ENCODE data around the gene STAT5B.

Gene STAT5B

DNA sequence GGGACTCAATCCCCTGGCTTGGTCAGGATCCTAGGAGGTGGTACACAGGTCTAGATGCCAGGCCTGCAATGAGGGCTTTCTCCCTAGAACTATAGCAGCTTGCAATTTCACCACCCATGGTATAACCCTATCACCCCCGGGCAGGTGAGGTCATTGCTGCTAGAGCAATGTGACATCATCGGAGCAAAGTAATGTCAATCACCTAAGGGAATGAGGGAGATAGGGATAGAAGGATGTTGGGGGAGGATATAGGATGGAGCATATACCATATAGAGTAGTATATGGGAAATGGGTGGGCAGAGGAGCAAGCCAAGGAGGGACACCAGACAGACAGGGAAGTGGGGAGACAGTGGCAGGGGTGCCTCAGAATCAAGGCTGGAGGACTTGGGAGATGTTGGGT, 98.5 kb downstream of the STAT5B start:
- no peak for DNase-seq

DNA sequence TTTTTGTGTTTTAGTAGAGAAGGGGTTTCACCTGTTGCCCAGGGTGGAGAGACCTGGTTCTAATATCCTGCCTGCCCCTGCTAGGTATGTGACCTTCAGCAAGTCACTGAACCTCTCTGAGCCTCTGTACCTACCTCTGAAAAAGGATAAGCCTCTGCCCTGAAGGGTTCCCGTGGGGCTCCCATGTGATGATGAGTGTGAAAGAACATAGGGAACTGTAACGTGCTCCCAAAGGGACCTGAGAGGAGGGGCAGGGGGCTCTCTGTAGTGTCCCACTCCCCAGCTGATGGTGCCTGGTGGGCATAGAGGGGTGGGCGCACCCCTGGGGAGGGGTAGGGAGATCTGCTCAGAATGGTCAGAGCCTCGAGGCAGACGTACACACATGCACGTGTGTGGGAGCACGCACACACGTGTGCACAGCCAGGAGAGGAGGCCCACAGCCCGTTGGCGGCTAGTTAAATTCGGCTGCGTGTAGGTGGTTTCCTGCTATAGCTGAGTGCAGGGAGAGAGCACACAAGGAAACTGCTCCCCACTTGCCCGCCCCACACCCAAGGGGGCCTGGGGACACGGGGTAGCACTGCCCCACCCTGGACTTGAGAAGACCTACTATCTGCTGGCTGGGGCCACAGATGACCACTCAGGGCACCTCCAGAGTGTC, 101.9 kb downstream of the STAT5B start:
- DNase-seq: no peak

DNA sequence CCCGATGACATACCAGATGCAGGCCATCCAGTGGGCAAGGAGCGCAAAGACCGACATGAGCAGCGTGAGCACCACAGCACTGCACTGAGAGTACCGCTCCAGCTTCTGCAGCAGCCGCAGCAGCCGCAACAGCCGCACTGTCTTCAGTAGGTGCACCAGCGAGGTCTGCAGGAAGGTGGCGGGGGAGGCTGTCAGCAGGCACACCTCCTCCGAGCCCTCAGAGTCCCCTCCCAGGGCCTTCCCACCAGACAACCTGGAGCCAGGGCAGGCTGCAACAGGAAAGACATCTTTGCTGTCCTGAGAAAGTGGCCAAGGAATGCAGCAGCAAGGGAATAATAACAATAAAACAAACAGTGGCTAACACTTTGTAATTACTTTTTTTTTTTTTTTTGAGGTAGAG, 104.4 kb downstream of the STAT5B start:
- no peak for DNase-seq

DNA sequence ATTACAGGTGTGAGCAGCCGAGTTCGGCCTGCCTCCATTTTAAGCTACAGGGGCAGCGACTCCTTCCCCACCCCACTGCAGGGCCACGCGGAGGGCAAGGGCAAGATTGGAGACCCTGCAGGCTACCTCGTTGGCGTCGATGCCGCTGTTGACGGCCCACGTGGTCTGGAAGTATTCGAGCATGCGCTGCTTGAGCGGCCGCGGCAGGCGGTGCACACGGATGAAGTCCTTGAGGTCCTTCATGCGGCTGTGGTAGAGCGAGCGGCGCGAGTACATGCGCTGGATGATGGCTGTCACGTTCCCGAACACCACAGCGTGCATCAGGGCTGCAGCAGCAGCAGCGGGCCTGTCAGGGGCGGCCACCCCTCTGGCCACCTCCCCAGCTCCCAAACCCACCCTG, 106.8 kb downstream of the STAT5B start:
- no peak for DNase-seq

DNA sequence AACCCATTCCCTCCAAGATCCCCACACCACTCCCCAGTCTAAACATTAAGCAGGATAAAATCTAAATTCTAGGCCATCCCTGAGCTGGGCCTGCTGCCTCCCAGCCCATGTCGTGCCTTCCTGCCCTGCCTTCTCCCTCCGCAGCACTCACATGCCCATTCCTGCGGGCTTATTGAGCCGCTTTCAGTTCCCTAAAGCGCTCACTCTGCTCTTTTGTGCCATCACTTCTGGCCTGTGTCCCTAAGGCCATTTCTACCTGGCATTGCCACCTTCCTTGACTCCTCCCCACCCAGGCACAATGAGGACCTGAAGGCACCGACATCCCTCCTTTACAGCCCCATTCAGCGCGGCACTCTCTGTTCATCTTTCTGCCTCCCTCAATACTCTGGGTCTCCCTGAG, 108.4 kb downstream of the STAT5B start:
- DNase-seq: no peak

DNA sequence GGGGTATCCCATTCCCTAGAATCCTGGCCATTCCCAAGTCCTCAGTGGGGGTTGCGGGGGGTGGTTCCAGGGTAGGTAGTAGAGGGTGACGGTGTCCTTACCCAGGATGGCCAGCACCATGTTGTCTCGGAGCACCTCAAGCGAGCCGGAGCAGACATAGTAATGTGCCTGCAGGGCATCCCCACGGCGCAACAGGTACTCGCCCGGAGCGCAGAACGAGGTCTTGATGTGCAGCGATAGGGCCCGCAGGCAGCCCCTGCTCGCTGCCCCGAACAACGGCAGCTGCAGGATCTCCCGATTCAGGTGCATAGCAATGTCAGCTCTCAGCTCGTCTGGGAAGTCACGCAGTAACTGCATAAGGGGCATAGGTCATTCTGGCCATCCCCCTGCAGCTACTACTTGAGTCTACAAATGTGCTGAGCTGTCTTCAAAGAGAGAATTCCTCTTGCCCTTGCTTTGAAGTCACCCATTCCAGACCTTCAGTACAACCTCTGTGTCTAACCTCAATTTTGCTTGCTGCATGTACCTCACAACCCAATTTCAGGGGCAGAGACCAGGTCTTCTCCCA, 109.9 kb downstream of the STAT5B start:
- DNase-seq: no peak

DNA sequence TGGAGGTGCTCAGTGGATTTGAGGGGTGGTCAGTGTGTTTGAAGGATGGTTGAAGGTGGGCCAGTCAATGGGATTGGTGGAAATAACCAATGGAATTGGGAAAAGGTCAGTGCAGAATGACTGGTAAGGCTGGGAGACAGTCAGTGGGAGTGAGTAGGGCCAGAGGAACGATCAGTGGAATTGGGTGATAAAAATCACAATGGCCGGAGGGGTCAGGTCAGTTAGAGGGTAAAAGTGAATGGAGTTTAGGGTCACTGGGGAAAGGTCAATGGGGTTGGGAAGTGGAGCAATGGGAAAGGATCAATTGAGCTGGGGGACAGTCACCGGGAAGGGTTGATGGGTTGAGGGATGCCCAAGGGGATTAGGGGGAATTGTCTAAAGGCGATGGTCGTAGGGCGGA, 110.4 kb downstream of the STAT5B start:
- no peak for DNase-seq

DNA sequence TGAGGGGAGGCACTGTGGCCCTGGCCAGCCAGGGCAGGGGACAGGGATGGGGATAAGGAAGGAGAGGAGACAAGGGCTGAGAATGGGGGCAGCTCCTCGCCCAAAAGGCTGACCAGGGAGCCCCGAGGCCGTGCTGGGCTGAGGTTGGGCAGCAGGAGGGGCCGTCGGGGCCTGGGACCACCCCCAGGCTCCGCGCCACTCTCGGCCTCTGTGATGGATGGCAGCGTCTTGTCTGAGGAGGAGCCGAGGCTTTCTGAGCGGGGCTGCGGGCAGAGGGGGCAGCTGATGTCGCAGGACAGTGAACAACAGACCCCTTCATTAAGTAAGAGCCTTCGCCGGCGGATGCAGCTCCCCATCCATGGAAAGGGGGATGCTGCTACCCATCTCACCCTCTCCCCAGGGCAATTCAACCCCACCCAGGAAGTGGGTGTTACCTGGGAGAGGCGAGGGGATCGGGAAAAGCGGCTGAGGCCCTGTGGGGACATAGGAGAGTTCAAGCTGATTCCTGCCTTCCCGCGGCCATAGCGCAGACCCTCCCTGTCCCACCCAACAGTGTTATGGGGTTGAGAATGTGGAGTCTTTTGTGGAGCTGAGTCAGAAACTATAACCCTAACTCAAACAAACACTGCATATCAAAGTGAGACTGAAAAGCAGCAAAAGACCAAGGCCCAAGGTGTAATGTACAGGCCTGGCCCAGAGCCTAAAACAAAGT, 112.3 kb downstream of the STAT5B start:
- DNase-seq: no peak

DNA sequence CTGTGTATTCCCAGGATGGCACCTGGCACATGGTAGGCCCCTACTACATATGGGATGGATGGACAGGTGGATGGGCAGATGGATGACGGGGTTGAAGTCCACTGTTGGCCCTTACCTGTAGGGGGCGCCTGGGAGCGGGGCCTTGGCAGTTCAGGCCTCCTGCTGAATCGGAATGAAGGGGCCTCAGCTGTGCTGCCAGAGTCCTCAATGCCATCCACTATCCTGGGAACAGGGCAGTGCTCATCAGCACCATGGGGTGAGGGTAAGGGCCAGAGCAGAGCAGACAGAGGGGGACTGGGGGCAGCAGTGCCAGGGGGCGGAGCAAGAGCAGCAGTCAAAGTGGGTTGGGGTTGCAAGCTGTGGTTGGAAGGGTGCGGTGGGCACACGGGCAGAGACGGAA, 113.1 kb downstream of the STAT5B start:
- no peak for DNase-seq

DNA sequence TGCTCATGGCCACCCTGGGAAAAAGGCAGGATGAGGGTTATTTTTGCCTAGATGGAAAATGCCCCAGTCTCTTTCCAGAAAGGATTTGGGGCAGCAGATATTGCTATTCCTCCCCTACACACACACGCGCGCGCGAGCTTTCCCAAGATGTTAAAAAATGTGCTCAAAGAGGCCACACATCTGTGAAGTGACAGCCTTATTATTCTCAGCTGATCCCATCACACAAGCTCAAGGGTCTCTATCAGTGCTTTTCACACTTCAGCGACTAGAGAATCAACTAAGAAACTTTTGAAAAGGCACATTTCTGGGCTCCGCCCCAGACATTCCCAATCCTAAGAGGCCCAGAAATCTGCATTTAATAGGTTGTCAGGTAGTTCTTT, 115.7 kb downstream of the STAT5B start:
- DNase-seq: no peak

DNA sequence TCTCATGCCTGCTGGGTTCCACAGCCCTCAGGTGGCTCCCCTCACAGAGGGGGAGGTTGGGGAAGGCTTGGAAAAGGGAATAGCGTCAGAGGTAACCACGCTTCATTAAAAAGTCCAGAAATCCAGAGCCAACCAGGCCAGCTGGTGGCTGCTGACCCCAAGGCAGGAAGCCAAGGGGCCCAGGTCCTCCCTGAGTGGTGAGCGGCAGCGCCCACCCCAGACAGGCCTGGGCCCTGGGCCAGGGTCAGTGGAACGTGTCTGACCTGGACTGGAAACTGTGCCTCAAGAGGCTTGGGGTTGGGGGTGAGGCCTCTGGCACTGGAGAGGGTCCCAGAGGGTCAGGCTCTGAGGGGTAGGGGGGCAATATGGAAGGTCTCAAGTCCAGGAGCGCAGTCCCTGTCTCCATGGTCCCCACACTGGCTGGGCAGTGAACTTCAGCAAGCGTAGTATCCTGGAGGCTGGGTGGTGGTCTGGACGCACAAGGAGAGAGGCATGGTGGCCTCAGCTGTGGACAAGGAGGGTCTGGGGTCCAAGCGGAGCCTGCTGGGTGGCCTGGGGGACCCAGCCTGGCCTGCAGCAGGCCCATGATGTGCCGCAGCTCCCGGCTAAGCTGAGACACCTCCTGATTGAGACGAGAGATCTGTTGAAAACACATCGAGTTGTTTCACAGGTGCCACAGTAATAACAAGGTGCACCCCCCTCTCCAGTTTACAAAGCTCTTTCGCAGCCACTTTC, 116.2 kb downstream of the STAT5B start:
- DNase-seq: no peak

DNA sequence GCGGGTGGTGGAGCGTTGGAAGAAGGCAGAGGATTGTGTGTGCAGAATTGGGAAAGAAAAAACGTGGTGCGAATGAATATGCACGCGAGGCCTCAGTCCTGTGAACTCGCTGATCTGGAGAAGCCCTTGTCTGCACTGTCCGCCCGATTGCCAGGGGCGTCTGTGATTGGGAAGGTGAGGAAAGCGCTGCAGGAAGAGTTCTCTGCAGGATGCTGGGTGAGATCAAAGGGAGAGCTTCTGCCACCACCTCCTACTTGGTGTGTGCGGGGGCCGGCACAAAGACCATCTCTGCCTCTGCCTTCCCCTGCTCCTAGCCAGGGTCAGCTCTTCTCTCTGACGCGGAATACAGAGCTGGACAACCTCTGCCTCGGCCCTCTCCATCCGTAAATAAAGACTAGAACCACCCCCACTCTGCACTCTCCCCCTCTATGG, 120.6 kb downstream of the STAT5B start:
- no peak for DNase-seq

DNA sequence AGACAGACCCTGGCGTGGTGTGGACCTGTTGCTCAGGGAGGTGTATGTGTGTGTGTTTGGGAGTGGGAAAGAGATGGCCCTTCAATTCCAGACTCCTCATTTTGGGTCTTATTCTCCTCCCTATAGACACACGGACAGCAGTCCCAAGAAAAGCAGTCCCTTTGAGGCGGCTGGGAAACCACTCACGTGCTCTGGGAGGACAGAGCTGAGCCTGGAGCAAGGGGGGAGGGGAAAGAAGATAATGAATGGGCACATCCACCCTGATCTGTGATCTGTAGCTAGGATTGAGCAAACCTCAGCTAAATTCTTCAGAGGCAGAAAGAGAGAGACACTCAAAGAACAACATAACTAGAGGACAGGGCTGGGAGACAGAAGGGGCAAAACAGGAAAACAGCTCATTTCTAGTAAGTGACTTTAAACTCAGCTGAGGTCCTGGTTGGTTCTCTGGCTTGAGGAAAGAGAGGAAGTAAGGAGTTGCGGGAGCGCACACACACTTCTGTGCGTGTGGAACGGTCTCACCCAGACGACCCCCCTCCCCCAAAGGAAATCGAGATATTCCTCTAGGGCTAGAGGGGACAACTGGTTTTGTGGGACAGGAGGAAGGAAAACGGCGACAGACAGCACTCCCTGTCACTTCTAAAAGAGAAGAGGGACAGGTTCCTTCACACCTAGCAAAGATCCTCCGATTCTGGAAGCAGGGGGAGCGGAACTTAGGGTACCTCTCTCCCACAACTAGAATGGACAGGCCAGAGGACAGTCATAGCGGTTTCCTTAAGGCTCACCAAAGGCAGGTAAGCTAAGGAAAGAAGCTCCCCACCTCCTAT, 122.1 kb downstream of the STAT5B start:
- no peak for DNase-seq

All from effector CD4-positive, alpha-beta T cell (primary cell).